Stimulated activated CD4-positive, alpha-beta T cell treated with anti-CD3 and anti-CD28 coated beads, Interleukin-2, amount 100 ng/mL, for 48 hours (primary cell): ENCODE results near the gene KIF23.
A peak's percentile ranks its signal among the peaks of the same experiment; 100 is the strongest.
"Not testable (repeated sequence)": the region's sequence is repeated elsewhere in the genome, so short reads cannot be mapped to it uniquely, and the experiment has no call there.

Experiments
- DNase-seq, 2 donors: peaks; one replicate each; pipeline ENCODE4 v3.0.0-alpha.2; 2020

Gene KIF23

GRCh38 chr15:69413822-69414700 lies at the start of gene KIF23:
TSS of gene KIF23 (plus strand) at chr15:69414349. CDS start at chr15:69414466, 117 bp downstream.
- peak; percentile 87 for DNase-seq

GRCh38 chr15:69367236-69367635 lies 46.9 kb upstream of the KIF23 start:
- DNase-seq = no peak

GRCh38 chr15:69369631-69370030 lies 44.5 kb upstream of the KIF23 start:
- no peak for DNase-seq

- DNase-seq = no peak
Observed at GRCh38 chr15:69373406-69373805, 40.7 kb upstream of the KIF23 start.

GRCh38 chr15:69375151-69375790 lies 38.9 kb upstream of the KIF23 start:
- DNase-seq = no peak

GRCh38 chr15:69377216-69377970 lies 36.8 kb upstream of the KIF23 start:
- no peak for DNase-seq

GRCh38 chr15:69380100-69380725 lies 33.9 kb upstream of the KIF23 start:
- no peak for DNase-seq

- no peak for DNase-seq
Observed at GRCh38 chr15:69380726-69381105, 33.4 kb upstream of the KIF23 start.

- not testable (repeated sequence) for DNase-seq
Observed at GRCh38 chr15:69382176-69382575, 32.0 kb upstream of the KIF23 start.

GRCh38 chr15:69384066-69384465 lies 30.1 kb upstream of the KIF23 start:
- DNase-seq = not testable (repeated sequence)

GRCh38 chr15:69384626-69385598 lies 29.2 kb upstream of the KIF23 start:
- DNase-seq = no peak

- DNase-seq = no peak
Observed at GRCh38 chr15:69385831-69386230, 28.3 kb upstream of the KIF23 start.

- DNase-seq = no peak
Observed at GRCh38 chr15:69386284-69386683, 27.9 kb upstream of the KIF23 start.

GRCh38 chr15:69388260-69388705 lies 25.9 kb upstream of the KIF23 start:
- DNase-seq = no peak

- no peak for DNase-seq
Observed at GRCh38 chr15:69389426-69389825, 24.7 kb upstream of the KIF23 start.

- no peak for DNase-seq
Observed at GRCh38 chr15:69390575-69390974, 23.6 kb upstream of the KIF23 start.

GRCh38 chr15:69391046-69391757 lies 22.9 kb upstream of the KIF23 start:
- DNase-seq = no peak

- DNase-seq = no peak
Observed at GRCh38 chr15:69392352-69392751, 21.8 kb upstream of the KIF23 start.

- DNase-seq = no peak
Observed at GRCh38 chr15:69393831-69394491, 20.2 kb upstream of the KIF23 start.

- DNase-seq = peak; percentile 91 to 92
Observed at GRCh38 chr15:69394556-69395282, 19.4 kb upstream of the KIF23 start.
